Measurements from ENCODE around the gene MYO7B.

DNA sequence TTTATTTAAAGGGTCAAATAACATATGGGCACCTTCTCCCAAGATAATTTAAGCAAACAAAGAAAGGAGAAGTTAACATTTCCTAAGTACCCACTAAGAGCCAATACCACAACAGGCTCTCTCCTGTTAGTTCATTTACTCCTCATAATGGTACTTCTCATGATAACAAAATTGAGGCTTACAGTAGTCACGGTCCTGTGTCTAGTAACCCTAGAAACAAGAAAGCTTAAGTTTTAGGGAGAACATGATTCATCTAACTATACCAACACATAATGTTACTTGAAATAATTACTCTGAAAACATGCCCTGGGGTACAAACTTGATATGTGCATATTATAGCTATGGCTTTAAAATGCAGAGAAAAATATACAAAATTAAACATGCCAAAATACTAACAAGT is 29.0 kb upstream of the MYO7B start:
- TF ChIP-seq, protein P1, sequence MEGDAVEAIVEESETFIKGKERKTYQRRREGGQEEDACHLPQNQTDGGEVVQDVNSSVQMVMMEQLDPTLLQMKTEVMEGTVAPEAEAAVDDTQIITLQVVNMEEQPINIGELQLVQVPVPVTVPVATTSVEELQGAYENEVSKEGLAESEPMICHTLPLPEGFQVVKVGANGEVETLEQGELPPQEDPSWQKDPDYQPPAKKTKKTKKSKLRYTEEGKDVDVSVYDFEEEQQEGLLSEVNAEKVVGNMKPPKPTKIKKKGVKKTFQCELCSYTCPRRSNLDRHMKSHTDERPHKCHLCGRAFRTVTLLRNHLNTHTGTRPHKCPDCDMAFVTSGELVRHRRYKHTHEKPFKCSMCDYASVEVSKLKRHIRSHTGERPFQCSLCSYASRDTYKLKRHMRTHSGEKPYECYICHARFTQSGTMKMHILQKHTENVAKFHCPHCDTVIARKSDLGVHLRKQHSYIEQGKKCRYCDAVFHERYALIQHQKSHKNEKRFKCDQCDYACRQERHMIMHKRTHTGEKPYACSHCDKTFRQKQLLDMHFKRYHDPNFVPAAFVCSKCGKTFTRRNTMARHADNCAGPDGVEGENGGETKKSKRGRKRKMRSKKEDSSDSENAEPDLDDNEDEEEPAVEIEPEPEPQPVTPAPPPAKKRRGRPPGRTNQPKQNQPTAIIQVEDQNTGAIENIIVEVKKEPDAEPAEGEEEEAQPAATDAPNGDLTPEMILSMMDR (IDR thresholded peaks at IDR 0.05; ENCODE audit: poor library complexity), result no peak
- TF ChIP-seq EZH2 (IDR thresholded peaks at IDR 0.05; ENCODE audit: borderline replicate concordance), result no peak

Measured in hepatocyte (in vitro differentiated cells).